ENCODE data around the gene SMG5. TPM values are rescaled to one million over a fixed set of nuclear protein-coding genes. Genes with fewer than 3 reads are reported as not detected.

Gene SMG5
- total RNA-seq, 2 experiments from 2014 or later = 87.9 to 88.9 TPM

DNA sequence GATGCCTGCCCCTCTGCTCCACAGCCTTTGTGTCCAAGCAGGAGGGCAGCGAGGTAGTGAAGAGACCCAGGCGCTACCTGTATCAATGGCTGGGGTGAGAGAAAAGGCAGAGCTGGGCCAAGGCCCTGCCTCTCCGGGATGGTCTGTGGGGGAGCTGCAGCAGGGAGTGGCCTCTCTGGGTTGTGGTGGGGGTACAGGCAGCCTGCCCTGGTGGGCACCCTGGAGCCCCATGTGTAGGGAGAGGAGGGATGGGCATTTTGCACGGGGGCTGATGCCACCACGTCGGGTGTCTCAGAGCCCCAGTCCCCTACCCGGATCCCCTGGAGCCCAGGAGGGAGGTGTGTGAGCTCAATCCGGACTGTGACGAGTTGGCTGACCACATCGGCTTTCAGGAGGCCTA is 39.9 kb downstream of the SMG5 start:
- POLR2A ChIA-PET = interaction anchor here (0.9 kb wide), 1 partner anchor 10 kb away, joined by 3 read pairs; no protein-coding TSS in a partner anchor
- TF ChIP-seq EZH2phosphoT487 (IDR thresholded peaks at IDR 0.05; ENCODE audit: borderline replicate concordance, low read depth, low read length) = no peak
- TF ChIP-seq, protein P1, sequence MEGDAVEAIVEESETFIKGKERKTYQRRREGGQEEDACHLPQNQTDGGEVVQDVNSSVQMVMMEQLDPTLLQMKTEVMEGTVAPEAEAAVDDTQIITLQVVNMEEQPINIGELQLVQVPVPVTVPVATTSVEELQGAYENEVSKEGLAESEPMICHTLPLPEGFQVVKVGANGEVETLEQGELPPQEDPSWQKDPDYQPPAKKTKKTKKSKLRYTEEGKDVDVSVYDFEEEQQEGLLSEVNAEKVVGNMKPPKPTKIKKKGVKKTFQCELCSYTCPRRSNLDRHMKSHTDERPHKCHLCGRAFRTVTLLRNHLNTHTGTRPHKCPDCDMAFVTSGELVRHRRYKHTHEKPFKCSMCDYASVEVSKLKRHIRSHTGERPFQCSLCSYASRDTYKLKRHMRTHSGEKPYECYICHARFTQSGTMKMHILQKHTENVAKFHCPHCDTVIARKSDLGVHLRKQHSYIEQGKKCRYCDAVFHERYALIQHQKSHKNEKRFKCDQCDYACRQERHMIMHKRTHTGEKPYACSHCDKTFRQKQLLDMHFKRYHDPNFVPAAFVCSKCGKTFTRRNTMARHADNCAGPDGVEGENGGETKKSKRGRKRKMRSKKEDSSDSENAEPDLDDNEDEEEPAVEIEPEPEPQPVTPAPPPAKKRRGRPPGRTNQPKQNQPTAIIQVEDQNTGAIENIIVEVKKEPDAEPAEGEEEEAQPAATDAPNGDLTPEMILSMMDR (conservative IDR thresholded peaks at IDR 0.05; ENCODE audit: low read length) = no peak
- intact Hi-C loops (cut with micrococcal nuclease; ENCODE audit: unreplicated experiment) = no loop called here
- Histone ChIP-seq H3K36me3 (ENCODE audit: insufficient read depth, low read length) (peaks cover 24% of the 10 kb centered on the region; the same call in 1 of the 2 replicates), H3K27ac (ENCODE audit: low read depth, low read length, poor library complexity, severe bottlenecking) (no peak overlapping the region), H3K4me2 (ENCODE audit: low read length) (no peak overlapping the region), H3K9me2 (ENCODE audit: insufficient read depth, low read length) (no peaks in the 10 kb centered on the region), H3K4me1 (ENCODE audit: insufficient read depth, low read length, poor library complexity, severe bottlenecking) (no peaks in the 10 kb centered on the region), H3K9me3 (ENCODE audit: low read length) (no peaks in the 10 kb centered on the region), H3K4me3 (ENCODE audit: low read depth, low read length, poor library complexity, severe bottlenecking) (no peak overlapping the region), H4K20me1 (ENCODE audit: insufficient read depth, low read length) (no peaks in the 10 kb centered on the region; the same call in 1 of the 2 replicates), H2AFZ (ENCODE audit: low read length) (no peak overlapping the region), H3K79me2 (ENCODE audit: insufficient read depth, low read depth, low read length) (no peaks in the 10 kb centered on the region)
- DNase-seq (ENCODE audit: low spot score) = no peak
- BruUV-seq (replicated peaks) = no TSS peak
- CTCF ChIA-PET (ENCODE audit: unreplicated experiment) = no interaction called here

DNA sequence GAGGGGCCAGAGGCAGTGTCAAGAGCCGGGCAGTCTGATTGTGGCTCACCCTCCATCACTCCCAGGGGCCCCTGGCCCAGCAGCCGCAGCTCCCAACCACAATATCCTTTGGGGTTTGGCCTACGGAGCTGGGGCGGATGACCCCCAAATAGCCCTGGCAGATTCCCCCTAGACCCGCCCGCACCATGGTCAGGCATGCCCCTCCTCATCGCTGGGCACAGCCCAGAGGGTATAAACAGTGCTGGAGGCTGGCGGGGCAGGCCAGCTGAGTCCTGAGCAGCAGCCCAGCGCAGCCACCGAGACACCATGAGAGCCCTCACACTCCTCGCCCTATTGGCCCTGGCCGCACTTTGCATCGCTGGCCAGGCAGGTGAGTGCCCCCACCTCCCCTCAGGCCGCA is 40.7 kb downstream of the SMG5 start, which contains the start of gene BGLAP:
Gene BGLAP (plus strand): TSS at position 259 of the 400 bp plus-strand sequence. CDS start 48 bp downstream, at position 307.
- no peaks in the 10 kb centered on the region; the same call in 1 of the 2 replicates for H4K20me1 ChIP-seq (ENCODE audit: insufficient read depth, low read length)
- TF ChIP-seq, protein P1 (conservative IDR thresholded peaks at IDR 0.05; ENCODE audit: low read length) = no peak
- TF ChIP-seq EZH2phosphoT487 (IDR thresholded peaks at IDR 0.05; ENCODE audit: borderline replicate concordance, low read depth, low read length) = no peak
- no peak within 1 kb of the TSS for H3K4me2 ChIP-seq (ENCODE audit: low read length)
- no peaks in the 10 kb centered on the region for H3K79me2 ChIP-seq (ENCODE audit: insufficient read depth, low read depth, low read length)
- H3K4me3 ChIP-seq (ENCODE audit: low read depth, low read length, poor library complexity, severe bottlenecking) = no peak within 1 kb of the TSS
- H3K27ac ChIP-seq (ENCODE audit: low read depth, low read length, poor library complexity, severe bottlenecking) = no peak within 1 kb of the TSS
- no peaks in the 10 kb centered on the region for H3K4me1 ChIP-seq (ENCODE audit: insufficient read depth, low read length, poor library complexity, severe bottlenecking)
- H3K36me3 ChIP-seq (ENCODE audit: insufficient read depth, low read length) = peaks cover 26% of the 10 kb centered on the region; the same call in 1 of the 2 replicates
- no peak for DNase-seq (ENCODE audit: low spot score)
- no peaks in the 10 kb centered on the region for H3K9me3 ChIP-seq (ENCODE audit: low read length)
- no TSS peak for BruUV-seq (replicated peaks)
- CTCF ChIA-PET (ENCODE audit: unreplicated experiment) = no interaction called here
- H3K9me2 ChIP-seq (ENCODE audit: insufficient read depth, low read length) = no peaks in the 10 kb centered on the region
- no peak within 1 kb of the TSS for H2AFZ ChIP-seq (ENCODE audit: low read length)
- POLR2A ChIA-PET = no interaction called here
- intact Hi-C loops (cut with micrococcal nuclease; ENCODE audit: unreplicated experiment) = no loop called here

DNA sequence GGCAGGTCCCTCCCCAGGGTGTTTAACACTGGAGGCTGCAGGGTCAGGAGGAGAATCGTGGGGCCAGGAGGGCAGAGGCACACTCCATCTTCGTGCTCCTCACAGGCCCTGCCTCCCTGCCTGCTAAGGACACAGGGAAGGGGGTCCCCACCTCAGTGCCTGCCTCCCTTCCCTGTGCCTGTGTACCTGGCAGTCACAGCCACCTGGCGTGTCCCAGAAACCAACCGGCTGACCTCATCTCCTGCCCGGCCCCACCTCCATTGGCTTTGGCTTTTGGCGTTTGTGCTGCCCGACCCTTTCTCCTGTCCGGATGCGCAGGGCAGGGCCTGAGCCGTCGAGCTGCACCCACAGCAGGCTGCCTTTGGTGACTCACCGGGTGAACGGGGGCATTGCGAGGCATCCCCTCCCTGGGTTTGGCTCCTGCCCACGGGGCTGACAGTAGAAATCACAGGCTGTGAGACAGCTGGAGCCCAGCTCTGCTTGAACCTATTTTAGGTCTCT is 41.3 kb downstream of the SMG5 start:
- ChIA-PET CTCF (ENCODE audit: unreplicated experiment) (no interaction called here), POLR2A (no interaction called here)

More for the DNA sequence above, 41.3 kb downstream of the SMG5 start:
- no peak overlapping the region for H3K4me3 ChIP-seq (ENCODE audit: low read depth, low read length, poor library complexity, severe bottlenecking)
- intact Hi-C loops (cut with micrococcal nuclease; ENCODE audit: unreplicated experiment) = no loop called here
- H3K4me1 ChIP-seq (ENCODE audit: insufficient read depth, low read length, poor library complexity, severe bottlenecking) = no peaks in the 10 kb centered on the region
- no peaks in the 10 kb centered on the region; the same call in 1 of the 2 replicates for H4K20me1 ChIP-seq (ENCODE audit: insufficient read depth, low read length)
- TF ChIP-seq, protein P1 (conservative IDR thresholded peaks at IDR 0.05; ENCODE audit: low read length) = no peak
- TF ChIP-seq EZH2phosphoT487 (IDR thresholded peaks at IDR 0.05; ENCODE audit: borderline replicate concordance, low read depth, low read length) = no peak
- H3K9me2 ChIP-seq (ENCODE audit: insufficient read depth, low read length) = no peaks in the 10 kb centered on the region
- no peak for DNase-seq (ENCODE audit: low spot score)
- H3K4me2 ChIP-seq (ENCODE audit: low read length) = no peak overlapping the region
- no peak overlapping the region for H2AFZ ChIP-seq (ENCODE audit: low read length)
- H3K9me3 ChIP-seq (ENCODE audit: low read length) = no peaks in the 10 kb centered on the region
- H3K27ac ChIP-seq (ENCODE audit: low read depth, low read length, poor library complexity, severe bottlenecking) = no peak overlapping the region
- H3K79me2 ChIP-seq (ENCODE audit: insufficient read depth, low read depth, low read length) = no peaks in the 10 kb centered on the region
- peaks cover 32% of the 10 kb centered on the region; the same call in 1 of the 2 replicates for H3K36me3 ChIP-seq (ENCODE audit: insufficient read depth, low read length)
- no TSS peak for BruUV-seq (replicated peaks)
